IMR-90 (cell line): ENCODE results near the gene DNAH8. TPM values are rescaled to one million over a fixed set of nuclear protein-coding genes. Genes with fewer than 3 reads are reported as not detected.

Experiments
- ATAC-seq: fragments of 200-7000 bp; cut with Tn5 transposase; 2 replicates; pipeline ENCODE4 v1.9.1; 2020; ENCODE audit warnings: low read depth, mild to moderate bottlenecking, moderate library complexity
- BruUV-seq: library from RNA; stranded (reverse); fragments of 400-500 nt; replicated peaks from 2 replicates; lab custom pipeline; 2021; lab: Mats Ljungman, UMichigan
- CTCF ChIA-PET: fragments of 300-600 bp; formaldehyde crosslinking; extraction: SDS; loops from one replicate; lab custom pipeline; 2021; ENCODE audit warnings: antibody characterized with exemption; lab: Yijun Ruan, JAX
- POLR2A ChIA-PET: fragments of 300-600 bp; sonication (Branson Sonifier 250); formaldehyde crosslinking; loops from one replicate; lab custom pipeline; 2022; ENCODE audit warnings: antibody characterized with exemption; ENCODE audit not compliant: unreplicated experiment; lab: Charles Lee
- DNase-seq: peaks from one replicate; pipeline ENCODE4 v3.0.0; 2013
- H2AFZ ChIP-seq: replicated peaks from 2 replicates; pipeline ENCODE3; 2013; ENCODE audit warnings: low read length, mild to moderate bottlenecking; ENCODE audit not compliant: poor library complexity
- H2AK5ac ChIP-seq: 2 replicates; pipeline ENCODE4 v1.6.1; 2013; ENCODE audit warnings: low read depth, low read length, inconsistent platforms
- H2AK9ac ChIP-seq: replicated peaks from 2 replicates; pipeline ENCODE3; 2013; ENCODE audit warnings: mild to moderate bottlenecking, low read depth, low read length, moderate library complexity; ENCODE audit not compliant: poor library complexity
- H2BK120ac ChIP-seq: 2 replicates; pipeline ENCODE4 v1.6.1; 2013; ENCODE audit warnings: low read depth, low read length, inconsistent platforms
- H2BK15ac ChIP-seq: 3 replicates; pipeline ENCODE4 v1.6.1; 2013; ENCODE audit warnings: low read depth, low read length, inconsistent platforms
- H2BK20ac ChIP-seq: 2 replicates; pipeline ENCODE4 v1.6.1; 2013; ENCODE audit warnings: low read depth, mild to moderate bottlenecking, inconsistent platforms, low read length, moderate library complexity
- H2BK5ac ChIP-seq: 2 replicates; pipeline ENCODE4 v1.6.1; 2013; ENCODE audit warnings: mild to moderate bottlenecking, low read depth, low read length, inconsistent platforms; ENCODE audit not compliant: poor library complexity, severe bottlenecking
- H3K14ac ChIP-seq: replicated peaks from 2 replicates; pipeline ENCODE4 v1.6.1; 2013; ENCODE audit warnings: low read depth, low read length, inconsistent platforms
- H3K18ac ChIP-seq: 2 replicates; pipeline ENCODE4 v1.6.1; 2013; ENCODE audit warnings: low read depth, low read length, control low read depth
- H3K23ac ChIP-seq: 2 replicates; pipeline ENCODE4 v1.6.1; 2013; ENCODE audit warnings: low read depth, low read length, inconsistent platforms
- H3K27ac ChIP-seq: 2 replicates; pipeline ENCODE4 v1.5.1; 2013; ENCODE audit warnings: mild to moderate bottlenecking, control low read depth, low read length; ENCODE audit not compliant: insufficient read depth
- H3K27me3 ChIP-seq: 2 replicates; pipeline ENCODE4 v1.6.1; 2013; ENCODE audit warnings: low read length; ENCODE audit not compliant: control insufficient read depth, insufficient read depth
- H3K36me3 ChIP-seq: 2 replicates; pipeline ENCODE4 v1.6.1; 2013; ENCODE audit warnings: low read length, mixed read lengths; ENCODE audit not compliant: control insufficient read depth, insufficient read depth
- H3K4ac ChIP-seq: 2 replicates; pipeline ENCODE4 v1.6.1; 2013; ENCODE audit warnings: low read depth, low read length, inconsistent platforms
- H3K4me1 ChIP-seq: 2 replicates; pipeline ENCODE4 v1.6.1; 2013; ENCODE audit warnings: low read length, mixed read lengths; ENCODE audit not compliant: control insufficient read depth, insufficient read depth
- H3K4me2 ChIP-seq: 2 replicates; pipeline ENCODE4 v1.6.1; 2013; ENCODE audit warnings: low read depth, mild to moderate bottlenecking, control low read depth, low read length, moderate library complexity
- H3K4me3 ChIP-seq: 2 replicates; pipeline ENCODE4 v1.5.1; 2013; ENCODE audit warnings: low read depth, mild to moderate bottlenecking, control low read depth, low read length, moderate library complexity; ENCODE audit not compliant: insufficient read depth
- H3K56ac ChIP-seq: 2 replicates; pipeline ENCODE4 v1.6.1; 2013; ENCODE audit warnings: low read length, inconsistent platforms; ENCODE audit not compliant: insufficient read depth; ENCODE audit errors: extremely low read depth
- H3K79me1 ChIP-seq, 2 experiments: 2 replicates each; pipeline ENCODE4 v1.6.1; 2013; ENCODE audit warnings: low read length in 2 of 2, inconsistent platforms in 1 of 2, low read depth in 1 of 2
- H3K9ac ChIP-seq: 2 replicates; pipeline ENCODE4 v1.6.1; 2013; ENCODE audit warnings: low read depth, low read length, control low read depth
- H3K9me1 ChIP-seq: 2 replicates; pipeline ENCODE4 v1.6.1; 2013; ENCODE audit warnings: low read length, inconsistent platforms; ENCODE audit not compliant: insufficient read depth
- H3K9me3 ChIP-seq: 2 replicates; pipeline ENCODE4 v1.6.1; 2013; ENCODE audit warnings: low read length; ENCODE audit not compliant: control insufficient read depth, insufficient read depth
- H4K20me1 ChIP-seq: 2 replicates; pipeline ENCODE4 v1.6.1; 2013; ENCODE audit warnings: low read length, inconsistent platforms; ENCODE audit not compliant: insufficient read depth
- H4K5ac ChIP-seq: 2 replicates; pipeline ENCODE4 v1.6.1; 2013; ENCODE audit warnings: mild to moderate bottlenecking, low read depth, low read length, control low read depth
- H4K8ac ChIP-seq, 2 experiments: 2 replicates each; pipeline ENCODE4 v1.6.1; 2013; ENCODE audit warnings: low read depth in 2 of 2, low read length in 2 of 2, control low read depth in 1 of 2, inconsistent platforms in 1 of 2
- H4K91ac ChIP-seq: 2 replicates; pipeline ENCODE4 v1.6.1; 2013; ENCODE audit warnings: low read depth, low read length, inconsistent platforms; ENCODE audit not compliant: insufficient read depth
- BHLHE40 ChIP-seq: fragments of 150-350 bp; IDR thresholded peaks from 2 replicates; pipeline ENCODE4 v1.6.1; 2016; ENCODE audit warnings: mild to moderate bottlenecking, low read depth, low read length
- CEBPB ChIP-seq: IDR thresholded peaks from 2 replicates; pipeline ENCODE4 v1.6.1; 2012; ENCODE audit warnings: low read depth, low read length, improper control_type of control experiment
- CHD1 ChIP-seq: IDR thresholded peaks from 2 replicates; pipeline ENCODE4 v1.6.1; 2012; ENCODE audit warnings: low read depth, low read length, improper control_type of control experiment
- CTCF ChIP-seq: conservative IDR thresholded peaks from 2 replicates; pipeline ENCODE4 v1.5.1; 2012; ENCODE audit warnings: mild to moderate bottlenecking, low read depth, low read length, improper control_type of control experiment
- FOS ChIP-seq: fragments of 150-350 bp; IDR thresholded peaks from 2 replicates; pipeline ENCODE4 v1.6.1; 2016; ENCODE audit warnings: low read depth, low read length
- MAZ ChIP-seq: IDR thresholded peaks from 2 replicates; pipeline ENCODE4 v1.6.1; 2012; ENCODE audit warnings: low read depth, mild to moderate bottlenecking, low read length, improper control_type of control experiment, moderate library complexity, borderline replicate concordance
- MXI1 ChIP-seq: IDR thresholded peaks from 2 replicates; pipeline ENCODE4 v1.6.1; 2012; ENCODE audit warnings: low read depth, mild to moderate bottlenecking, low read length, moderate library complexity, borderline replicate concordance
- NFE2L2 ChIP-seq: fragments of 150-350 bp; IDR thresholded peaks from 2 replicates; pipeline ENCODE4 v1.6.1; 2016; ENCODE audit warnings: low read depth, mild to moderate bottlenecking, low read length
- POLR2A ChIP-seq: IDR thresholded peaks from 2 replicates; pipeline ENCODE4 v1.6.1; 2012; ENCODE audit warnings: mild to moderate bottlenecking, low read depth, low read length
- RCOR1 ChIP-seq: IDR thresholded peaks from 2 replicates; pipeline ENCODE4 v1.6.1; 2012; ENCODE audit warnings: mild to moderate bottlenecking, low read length, improper control_type of control experiment; ENCODE audit not compliant: insufficient replicate concordance
- RFX5 ChIP-seq: IDR thresholded peaks from 2 replicates; pipeline ENCODE4 v1.8.0; 2012; ENCODE audit warnings: low read depth, mild to moderate bottlenecking, low read length, moderate library complexity
- SMC3 ChIP-seq: fragments of 150-350 bp; IDR thresholded peaks from 2 replicates; pipeline ENCODE4 v1.6.1; 2016; ENCODE audit warnings: low read depth, mild to moderate bottlenecking, antibody characterized with exemption, low read length, moderate library complexity
- WGBS, 2 experiments: methylation state at CpG; one replicate each; pipeline versions ENCODE4 v1.1.5 to v1.1.7; 2013; ENCODE audit warnings: missing lambda C conversion rate in 2 of 2; ENCODE audit not compliant: insufficient read length in 1 of 2; ENCODE audit errors: extremely low coverage in 2 of 2; 5-methylcytosine and 5-hydroxymethylcytosine counted together
- dilution Hi-C: fragments of 300-500 bp; cut with HindIII; formaldehyde crosslinking; loops from one replicate; pipeline ENCODE4 v1.14.3; 2018; ENCODE audit warnings: low sequenced_read_pairs; ENCODE audit not compliant: unreplicated experiment
- in situ Hi-C: fragments of 300-500 bp; cut with MboI; formaldehyde crosslinking; loops from 3 replicates; pipeline ENCODE4 v1.14.3; 2019; ENCODE audit warnings: low sequenced_read_pairs, inconsistent platforms, mixed read lengths
- intact Hi-C: fragments of 100-400 bp; cut with micrococcal nuclease; formaldehyde crosslinking; loops from 2 replicates; pipeline ENCODE4 v1.10.0; 2022
- polyA plus RNA-seq, 3 experiments: library from polyadenylated mRNA; depleted of rRNA; stranded (reverse); fragments of >200 nt; gene quantifications; 2 replicates each; pipeline ENCODE4 v1.2.3, GENCODE V29; 2012; ENCODE audit warnings: low replicate concordance in 1 of 3
- total RNA-seq: library from RNA; depleted of rRNA; stranded (reverse); fragments of >200 nt; gene quantifications from 2 replicates; pipeline ENCODE4 v1.2.3, GENCODE V29; 2012
- TF ChIP-seq, protein P1 (sequence below): fragments of 150-350 bp; IDR thresholded peaks from 2 replicates; pipeline ENCODE4 v1.6.1; 2017; ENCODE audit warnings: mild to moderate bottlenecking, antibody characterized with exemption, low read length, low read depth

The DNAH8 gene
- total and polyA plus RNA-seq, 2 of the 4 experiments (the other 2 are of a cell fraction) = not detected

GRCh38 chr6:39026175-39026574 lies 311.1 kb downstream of the DNAH8 start:
- no peak overlapping the region for H2BK120ac ChIP-seq
- no TSS peak for BruUV-seq
- H3K56ac ChIP-seq = no peak overlapping the region
- H2BK5ac ChIP-seq = no peak overlapping the region
- ChIA-PET CTCF (no interaction called here), POLR2A (no interaction called here)
- no peak overlapping the region for H3K4me3 ChIP-seq
- no peaks in the 10 kb centered on the region for H3K27me3 ChIP-seq
- H3K9me3 ChIP-seq = no peaks in the 10 kb centered on the region
- H2AK9ac ChIP-seq = no peak overlapping the region
- no peak overlapping the region for H2BK15ac ChIP-seq
- H2BK20ac ChIP-seq = no peak overlapping the region
- no peak for ATAC-seq
- H4K91ac ChIP-seq = no peak overlapping the region
- H2AFZ ChIP-seq = no peak overlapping the region
- H2AK5ac ChIP-seq = no peak overlapping the region
- H3K4me1 ChIP-seq = no peaks in the 10 kb centered on the region
- no CpG with 5 or more reads among the region's 3 CpGs for WGBS, 2 experiments
- H3K23ac ChIP-seq = no peak overlapping the region
- H4K20me1 ChIP-seq = no peaks in the 10 kb centered on the region
- intact Hi-C loops = no loop called here
- no peak overlapping the region for H3K4me2 ChIP-seq
- no peak overlapping the region for H3K4ac ChIP-seq
- H4K8ac ChIP-seq = no peak overlapping the region
- no peaks in the 10 kb centered on the region for H3K9me1 ChIP-seq
- no peak overlapping the region for H3K14ac ChIP-seq
- TF ChIP-seq CEBPB = no peak
- no peak for TF ChIP-seq CHD1
- TF ChIP-seq POLR2A = no peak
- TF ChIP-seq MXI1 = no peak
- no peak for TF ChIP-seq RFX5
- TF ChIP-seq MAZ = no peak
- no peak for TF ChIP-seq SMC3
- no peak for TF ChIP-seq NFE2L2
- no peak for TF ChIP-seq FOS
- TF ChIP-seq BHLHE40 = no peak
- no peak for TF ChIP-seq RCOR1
- TF ChIP-seq, protein P1, sequence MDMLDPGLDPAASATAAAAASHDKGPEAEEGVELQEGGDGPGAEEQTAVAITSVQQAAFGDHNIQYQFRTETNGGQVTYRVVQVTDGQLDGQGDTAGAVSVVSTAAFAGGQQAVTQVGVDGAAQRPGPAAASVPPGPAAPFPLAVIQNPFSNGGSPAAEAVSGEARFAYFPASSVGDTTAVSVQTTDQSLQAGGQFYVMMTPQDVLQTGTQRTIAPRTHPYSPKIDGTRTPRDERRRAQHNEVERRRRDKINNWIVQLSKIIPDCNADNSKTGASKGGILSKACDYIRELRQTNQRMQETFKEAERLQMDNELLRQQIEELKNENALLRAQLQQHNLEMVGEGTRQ = no peak
- no peak for TF ChIP-seq CTCF
- H3K79me1 ChIP-seq = no peaks in the 10 kb centered on the region
- H3K27ac ChIP-seq = no peak overlapping the region
- no peak for DNase-seq
- in situ Hi-C loops = no loop called here
- no peak overlapping the region for H3K9ac ChIP-seq
- no peaks in the 10 kb centered on the region for H3K36me3 ChIP-seq
- H3K18ac ChIP-seq = no peak overlapping the region
- H4K5ac ChIP-seq = no peak overlapping the region
- dilution Hi-C loops = no loop called here
